Small intestine (tissue), 7 donors: Measurements from ENCODE around the gene MYO15B. TPM values are rescaled to one million over a fixed set of nuclear protein-coding genes. Genes with fewer than 3 reads are reported as not detected.

Source experiments
- DNase-seq, 2 donors: peaks; one replicate each; pipeline versions ENCODE4 v3.0.0 to v3.0.0-alpha.2; 2013
- FAIRE-seq: peaks from 2 replicates; lab custom pipeline; 2012; peaks lifted over from hg19 to GRCh38; lab: Jason Lieb, UNC
- H3K27ac ChIP-seq, 3 donors: one replicate each; pipeline ENCODE4 v1.5.1; 2013; ENCODE audit warnings: low read length in 2 of 3, mild to moderate bottlenecking in 2 of 3, control low read depth in 1 of 3, inconsistent platforms in 1 of 3, low read depth in 1 of 3, moderate library complexity in 1 of 3
- H3K27me3 ChIP-seq, 3 donors: one replicate each; pipeline ENCODE4 v1.6.1; 2013; ENCODE audit warnings: low read length in 3 of 3, inconsistent platforms in 1 of 3; ENCODE audit not compliant: control insufficient read depth in 3 of 3, insufficient read depth in 3 of 3
- H3K36me3 ChIP-seq, 3 donors: one replicate each; pipeline ENCODE4 v1.6.1; 2013; ENCODE audit warnings: low read length in 3 of 3, inconsistent platforms in 1 of 3, low read depth in 1 of 3, mild to moderate bottlenecking in 1 of 3, moderate library complexity in 1 of 3; ENCODE audit not compliant: control insufficient read depth in 3 of 3, insufficient read depth in 2 of 3
- H3K4me1 ChIP-seq, 3 donors: one replicate each; pipeline ENCODE4 v1.6.1; 2013; ENCODE audit warnings: low read length in 2 of 3, inconsistent platforms in 1 of 3, low read depth in 1 of 3, mild to moderate bottlenecking in 1 of 3, moderate library complexity in 1 of 3; ENCODE audit not compliant: control insufficient read depth in 3 of 3, insufficient read depth in 2 of 3
- H3K4me3 ChIP-seq, 3 donors: one replicate each; pipeline ENCODE4 v1.5.1; 2013; ENCODE audit warnings: low read length in 3 of 3, control low read depth in 1 of 3, inconsistent platforms in 1 of 3, low read depth in 1 of 3, mild to moderate bottlenecking in 1 of 3, moderate library complexity in 1 of 3
- H3K9me3 ChIP-seq, 2 donors: one replicate each; pipeline ENCODE4 v1.6.1; 2013; ENCODE audit warnings: low read depth in 1 of 2, low read length in 1 of 2; ENCODE audit not compliant: control insufficient read depth in 2 of 2, insufficient read depth in 1 of 2
- WGBS, 3 donors: extraction: QIAGEN DNeasy Blood & Tissue Kit; methylation state at CpG; one replicate each; pipeline ENCODE4 v1.1.7; 2013; 5-methylcytosine and 5-hydroxymethylcytosine counted together
- polyA plus RNA-seq, 4 donors: library from polyadenylated mRNA; stranded (reverse) in 3 of 4; unstranded in 1 of 4; fragments of 200-250 nt in 3 of 4; fragments of 120-200 nt in 1 of 4; gene quantifications; one replicate each; pipeline versions ENCODE4 v1.2.1 to v1.2.3, GENCODE V29; 2013
- donor health status: healthy with polysubstance abuse.
- donor health status: control.
- donor health status: control.
- donor health status: Bipolar disorder and iron deficiency.
- donor health status: healthy.

The MYO15B gene
- polyA plus RNA-seq, 4 donors, result 279 to 3,618 (median 1,437) TPM

DNA sequence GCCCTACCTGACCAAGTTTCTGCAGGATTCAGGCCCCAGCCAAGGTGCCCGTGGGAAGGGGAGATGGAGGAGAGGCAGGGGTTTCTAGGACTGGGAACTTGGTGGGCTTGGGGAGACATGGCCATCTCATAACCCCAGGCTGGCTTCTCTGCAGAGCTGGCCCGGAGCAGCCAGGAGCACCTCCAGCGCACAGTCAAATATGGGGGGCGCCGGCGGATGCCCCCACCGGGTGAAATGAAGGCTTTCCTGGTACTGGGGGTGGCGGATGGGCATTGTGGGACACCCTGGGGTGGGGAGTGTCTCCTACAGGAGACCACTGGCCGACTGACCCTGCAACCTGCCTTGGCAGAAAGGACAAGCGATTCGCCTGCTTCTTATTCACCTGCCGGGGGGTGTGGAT lies 36.4 kb downstream of the MYO15B start:
- DNase-seq, result no peak
- H3K27ac ChIP-seq, result no peak overlapping the region
- no peaks in the 10 kb centered on the region for H3K9me3 ChIP-seq
- FAIRE-seq, result no peak
- H3K4me1 ChIP-seq, result peaks cover 0 to 9% (median 0%) of the 10 kb centered on the region in 3 donors
- no peaks in the 10 kb centered on the region for H3K27me3 ChIP-seq
- peaks cover 27 to 99% (median 36%) of the 10 kb centered on the region in 3 donors for H3K36me3 ChIP-seq
- no peak overlapping the region for H3K4me3 ChIP-seq
- WGBS, 3 donors, result 90 to 93% (median 92%) methylated on average over 12 of the region's 12 CpGs

DNA sequence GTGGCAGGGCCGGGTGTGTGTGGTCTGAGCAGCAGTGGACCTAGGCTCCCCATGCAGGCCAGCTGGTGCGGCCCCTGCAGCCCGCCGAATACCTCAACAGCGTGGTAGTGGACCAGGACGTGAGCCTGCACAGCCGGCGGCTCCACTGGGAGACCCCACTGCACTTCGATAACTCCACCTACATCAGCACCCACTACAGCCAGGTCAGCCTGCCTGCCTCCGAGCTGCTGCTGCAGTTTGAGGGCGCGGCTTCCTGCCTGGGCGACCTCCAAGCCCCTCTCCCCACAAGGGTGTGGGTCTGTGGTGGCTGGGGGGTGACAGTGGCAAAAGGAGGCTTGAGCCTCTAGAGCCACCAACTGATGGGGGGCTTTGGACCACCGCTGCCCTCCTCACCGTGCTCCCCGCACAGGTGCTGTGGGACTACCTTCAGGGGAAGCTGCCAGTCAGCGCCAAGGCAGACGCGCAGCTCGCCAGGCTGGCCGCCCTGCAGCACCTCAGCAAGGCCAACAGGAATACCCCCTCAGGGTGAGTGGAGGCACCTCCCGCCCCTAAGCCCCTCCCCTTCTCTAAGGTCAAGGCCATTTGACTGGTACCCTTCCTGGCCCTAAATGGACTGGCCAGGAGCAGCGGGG lies 37.2 kb downstream of the MYO15B start:
- no peak for DNase-seq
- Histone ChIP-seq H3K9me3 (no peaks in the 10 kb centered on the region), H3K4me1 (peaks cover 0 to 3% (median 0%) of the 10 kb centered on the region in 3 donors), H3K27me3 (no peaks in the 10 kb centered on the region), H3K4me3 (no peak overlapping the region), H3K36me3 (peaks cover 27 to 99% (median 36%) of the 10 kb centered on the region in 3 donors), H3K27ac (no peak overlapping the region)
- WGBS, 3 donors, result 85 to 92% (median 87%) methylated on average over 14 to 23 of the region's 23 CpGs
- FAIRE-seq, result no peak

DNA sequence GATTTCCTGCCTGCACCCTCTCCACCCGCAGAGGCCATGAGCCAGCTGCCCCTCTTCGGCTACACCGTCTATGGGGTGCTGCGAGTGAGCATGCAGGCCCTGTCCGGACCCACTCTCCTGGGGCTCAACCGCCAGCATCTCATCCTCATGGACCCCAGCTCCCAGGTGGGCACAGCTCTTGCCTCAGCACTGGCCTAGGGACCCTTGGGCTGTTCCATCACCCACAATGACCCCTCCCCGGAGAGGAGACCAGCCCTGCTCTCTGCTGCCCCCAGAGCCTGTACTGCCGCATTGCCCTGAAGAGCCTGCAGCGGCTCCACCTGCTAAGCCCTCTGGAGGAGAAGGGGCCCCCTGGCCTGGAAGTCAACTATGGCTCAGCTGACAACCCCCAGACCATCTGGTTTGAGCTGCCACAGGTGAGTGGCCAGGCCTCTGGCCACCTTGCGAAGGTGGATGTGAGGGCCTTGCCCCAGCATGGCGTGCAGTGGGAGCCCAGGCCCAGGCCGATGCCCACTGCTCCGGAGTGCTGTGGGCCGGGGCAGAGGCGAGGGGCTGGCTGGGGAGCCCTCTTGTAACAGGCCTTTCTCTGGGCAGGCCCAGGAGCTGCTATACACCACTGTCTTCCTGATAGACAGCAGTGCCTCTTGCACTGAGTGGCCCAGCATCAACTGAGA lies 38.4 kb downstream of the MYO15B start:
- DNase-seq, result peak in 1 of 2 donors; percentile 57
- no peak overlapping the region for H3K27ac ChIP-seq
- H3K36me3 ChIP-seq, result peaks cover 23 to 99% (median 34%) of the 10 kb centered on the region in 3 donors
- H3K27me3 ChIP-seq, result no peaks in the 10 kb centered on the region
- 83 to 90% (median 85%) methylated on average over 15 of the region's 15 CpGs for WGBS, 3 donors
- peaks cover 0 to 3% (median 0%) of the 10 kb centered on the region in 3 donors for H3K4me1 ChIP-seq
- H3K9me3 ChIP-seq, result no peaks in the 10 kb centered on the region
- FAIRE-seq, result no peak
- no peak overlapping the region for H3K4me3 ChIP-seq

DNA sequence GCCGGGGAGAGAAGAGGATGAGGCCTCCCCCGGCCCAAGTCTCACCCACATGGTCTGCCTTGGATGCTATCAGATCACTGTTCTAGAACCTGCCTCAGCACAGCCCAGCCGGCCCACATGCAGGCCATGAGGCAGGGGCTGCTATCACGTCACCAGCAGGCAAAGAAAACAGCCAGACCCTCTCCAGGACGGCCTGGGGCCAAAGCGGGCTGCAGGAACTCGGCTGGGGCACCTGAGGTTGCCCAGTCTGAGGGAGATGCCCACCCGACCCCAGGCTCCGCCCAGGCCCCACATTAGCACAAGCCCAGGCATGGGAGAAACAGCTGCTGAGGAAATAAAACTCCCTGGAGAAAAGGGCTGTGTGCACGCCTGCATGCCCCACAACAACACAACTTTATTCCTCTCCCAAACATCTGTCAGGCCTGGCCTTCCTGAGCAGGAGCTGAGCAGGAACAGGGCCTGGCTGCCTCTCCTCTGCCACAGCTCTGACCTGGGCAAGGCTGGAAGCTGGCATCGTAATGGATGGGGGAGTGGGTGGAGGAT lies 39.0 kb downstream of the MYO15B start:
- Histone ChIP-seq H3K9me3 (no peaks in the 10 kb centered on the region), H3K4me1 (peaks cover 0 to 3% (median 0%) of the 10 kb centered on the region in 3 donors), H3K27ac (no peak overlapping the region), H3K36me3 (peaks cover 23 to 99% (median 30%) of the 10 kb centered on the region in 3 donors), H3K27me3 (no peaks in the 10 kb centered on the region), H3K4me3 (no peak overlapping the region)
- FAIRE-seq (no peak), DNase-seq (no peak)
- 73 to 81% (median 81%) methylated on average over 10 to 11 of the region's 11 CpGs for WGBS, 3 donors

DNA sequence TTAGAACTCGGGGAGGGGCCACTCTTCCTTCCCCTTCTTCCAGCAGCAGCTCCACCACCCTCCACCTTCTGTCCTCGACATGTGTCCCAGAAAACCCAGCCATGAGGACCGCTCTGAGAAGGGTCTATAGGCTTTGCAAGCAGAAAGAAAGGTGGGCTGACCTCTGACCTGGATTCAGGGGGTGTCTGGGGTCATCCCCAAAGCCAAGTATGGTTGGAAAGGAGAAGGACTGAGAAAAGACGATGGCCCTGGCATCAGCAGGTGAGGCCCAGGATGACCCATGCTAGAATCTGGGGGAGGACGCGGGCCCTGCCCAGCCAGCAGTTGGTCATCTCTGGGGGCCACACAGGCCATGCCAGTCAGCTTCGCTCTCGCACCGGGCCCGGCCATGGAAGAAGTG lies 39.5 kb downstream of the MYO15B start:
- Histone ChIP-seq H3K36me3 (peaks cover 23 to 99% (median 30%) of the 10 kb centered on the region in 3 donors), H3K27ac (no peak overlapping the region), H3K4me3 (no peak overlapping the region), H3K9me3 (no peaks in the 10 kb centered on the region), H3K27me3 (no peaks in the 10 kb centered on the region), H3K4me1 (peaks cover 0 to 5% (median 0%) of the 10 kb centered on the region in 3 donors)
- FAIRE-seq (no peak), DNase-seq (no peak)
- WGBS, 3 donors, result 92 to 98% (median 92%) methylated on average over 10 of the region's 10 CpGs

DNA sequence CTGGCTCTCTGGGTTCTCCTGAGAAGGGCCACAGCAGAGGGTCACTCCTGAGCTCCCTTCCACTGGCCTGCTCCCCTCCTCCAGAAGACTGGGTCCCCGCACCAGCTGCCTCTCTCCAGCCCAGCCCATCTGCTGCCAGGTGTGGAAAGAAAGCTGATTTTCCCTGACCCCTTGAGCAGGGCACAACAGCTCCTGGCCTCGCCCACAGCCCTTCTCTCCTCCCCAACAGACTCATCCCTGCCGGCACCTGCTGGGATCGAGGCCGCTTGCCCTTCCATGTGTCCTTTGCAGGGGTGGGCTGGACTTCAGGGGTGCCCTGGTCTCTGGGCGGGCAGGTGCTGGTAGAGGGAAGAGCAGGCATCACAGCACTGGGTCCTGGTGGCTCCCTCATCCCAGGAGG lies 40.8 kb downstream of the MYO15B start:
- DNase-seq, result no peak
- H3K27me3 ChIP-seq, result no peaks in the 10 kb centered on the region
- H3K4me3 ChIP-seq, result no peak overlapping the region

DNA sequence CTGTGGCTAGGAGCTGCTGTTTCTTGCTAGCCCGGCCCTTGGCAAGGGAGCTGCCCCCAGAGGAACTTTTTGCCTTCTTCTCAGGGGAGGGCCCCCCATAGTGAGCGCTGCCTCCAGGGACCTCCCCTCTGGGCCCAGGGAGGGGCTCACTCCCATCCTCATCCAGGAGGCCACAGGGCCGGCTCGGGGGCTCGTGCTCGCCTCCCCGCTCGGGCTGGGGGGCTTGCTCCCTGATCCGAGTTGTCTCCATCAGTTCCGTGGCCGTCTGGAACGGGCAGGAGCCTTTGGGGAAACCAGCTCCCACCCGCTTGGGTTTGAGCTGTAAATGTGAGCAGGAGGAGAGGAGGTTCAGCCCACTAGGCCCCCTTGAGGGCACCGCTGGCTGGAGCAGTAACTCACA lies 41.6 kb downstream of the MYO15B start:
- Histone ChIP-seq H3K36me3 (peaks cover 23 to 86% (median 24%) of the 10 kb centered on the region in 3 donors), H3K4me3 (no peak overlapping the region), H3K4me1 (peaks cover 0 to 25% (median 0%) of the 10 kb centered on the region in 3 donors), H3K9me3 (no peaks in the 10 kb centered on the region), H3K27ac (no peak overlapping the region), H3K27me3 (no peaks in the 10 kb centered on the region)
- 82 to 89% (median 84%) methylated on average over 14 of the region's 14 CpGs for WGBS, 3 donors
- no peak for DNase-seq
- FAIRE-seq, result no peak

More for the DNA sequence above, 40.8 kb downstream of the MYO15B start:
- Histone ChIP-seq H3K27ac (peak overlapping the region in 1 of 3 donors; percentile 28), H3K36me3 (peaks cover 23 to 92% (median 30%) of the 10 kb centered on the region in 3 donors), H3K9me3 (no peaks in the 10 kb centered on the region), H3K4me1 (peaks cover 0 to 18% (median 0%) of the 10 kb centered on the region in 3 donors)
- WGBS, 3 donors, result 47 to 77% (median 54%) methylated on average over 6 of the region's 6 CpGs
- FAIRE-seq, result no peak

DNA sequence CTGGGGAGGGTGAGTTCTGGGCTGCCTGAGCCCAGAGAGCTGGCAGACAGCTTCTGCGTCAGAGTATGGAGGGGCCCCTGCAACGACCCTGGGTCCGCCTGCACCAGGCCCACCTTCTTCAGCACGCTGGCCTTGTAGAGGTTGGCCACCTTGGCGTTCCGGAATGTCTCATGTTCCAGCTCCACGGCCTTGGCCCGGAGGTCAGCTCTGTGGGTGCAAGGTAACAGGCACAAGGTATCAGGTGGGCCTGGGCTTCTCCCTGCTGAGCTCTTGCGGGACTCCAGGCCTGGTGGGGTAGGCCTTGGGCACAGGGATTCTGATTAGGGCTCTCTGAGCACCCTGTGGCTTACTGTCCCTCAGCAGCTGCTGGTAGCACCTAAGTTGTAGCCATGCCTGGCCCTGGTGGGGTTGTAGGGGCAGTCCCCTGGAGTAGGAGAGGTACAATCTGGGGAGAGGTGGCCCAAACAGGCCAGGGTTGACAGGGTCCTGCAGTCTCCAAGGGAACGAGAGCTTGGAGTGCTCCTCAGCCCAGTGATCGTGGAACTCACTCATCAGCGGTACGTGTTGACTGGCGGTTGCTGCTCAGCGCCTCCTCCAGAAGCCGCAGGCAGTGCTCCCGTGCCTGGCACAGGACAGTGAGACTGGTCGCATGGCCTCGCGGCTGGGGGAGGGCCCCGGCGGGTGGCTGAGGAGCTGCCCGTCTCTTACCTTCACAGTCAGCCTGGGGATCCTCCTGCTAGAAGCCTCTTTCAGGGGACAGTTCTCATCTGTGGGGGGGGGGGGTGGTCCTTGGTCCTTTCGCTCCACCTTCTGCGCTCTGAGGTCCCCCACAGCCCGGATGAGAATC lies 42.7 kb downstream of the MYO15B start:
- DNase-seq (no peak), FAIRE-seq (no peak)
- WGBS, 3 donors, result 81 to 87% (median 84%) methylated on average over 25 to 26 of the region's 26 CpGs

More for the DNA sequence above, 42.7 kb downstream of the MYO15B start:
- Histone ChIP-seq H3K36me3 (peaks cover 16 to 86% (median 17%) of the 10 kb centered on the region in 3 donors), H3K4me3 (no peak overlapping the region), H3K9me3 (no peaks in the 10 kb centered on the region), H3K27me3 (no peaks in the 10 kb centered on the region), H3K27ac (no peak overlapping the region), H3K4me1 (peaks cover 0 to 37% (median 0%) of the 10 kb centered on the region in 3 donors)
